GM21381 (cell line): ENCODE measurements around the gene STIL.

Experiments
- ATAC-seq: cut with Tn5 transposase; IDR thresholded peaks from one replicate; pipeline ENCODE4 v1.9.1; 2021; ENCODE audit warnings: mild to moderate bottlenecking, moderate library complexity; ENCODE audit not compliant: unreplicated experiment

The STIL gene

GRCh38 chr1:47238935-47239592 is 74.9 kb downstream of the STIL start:
- no peak for ATAC-seq

- ATAC-seq, result no peak
These were observed 78.1 kb downstream of the STIL start for GRCh38 chr1:47235806-47236205.

GRCh38 chr1:47235241-47235681 is 78.7 kb downstream of the STIL start:
- no peak for ATAC-seq

- ATAC-seq, result no peak
These were observed 80.8 kb downstream of the STIL start for GRCh38 chr1:47233186-47233585.

- ATAC-seq, result no peak
These were observed 81.6 kb downstream of the STIL start, which contains the start of gene TAL1 for GRCh38 chr1:47232187-47232874. TAL1 (minus strand) TSS chr1:47232225; CDS start chr1:47225888, 6,337 bp downstream.

- no peak for ATAC-seq
These were observed 82.4 kb downstream of the STIL start for GRCh38 chr1:47231301-47232186.

GRCh38 chr1:47230692-47231300 is 83.2 kb downstream of the STIL start:
- no peak for ATAC-seq

GRCh38 chr1:47229886-47230691 is 83.9 kb downstream of the STIL start:
- ATAC-seq, result no peak

- ATAC-seq, result no peak
These were observed 84.7 kb downstream of the STIL start for GRCh38 chr1:47229031-47229885.

- ATAC-seq, result no peak
These were observed 85.3 kb downstream of the STIL start for GRCh38 chr1:47228644-47229030.

- ATAC-seq, result no peak
These were observed 86.4 kb downstream of the STIL start for GRCh38 chr1:47227341-47228232.

- no peak for ATAC-seq
These were observed 87.1 kb downstream of the STIL start for GRCh38 chr1:47226839-47227215.

GRCh38 chr1:47226121-47226838 is 87.7 kb downstream of the STIL start:
- no peak for ATAC-seq

GRCh38 chr1:47225430-47226100 is 88.4 kb downstream of the STIL start:
- ATAC-seq, result no peak

GRCh38 chr1:47224676-47225399 is 89.1 kb downstream of the STIL start:
- no peak for ATAC-seq

GRCh38 chr1:47223921-47224675 is 89.8 kb downstream of the STIL start:
- no peak for ATAC-seq
